Renal cortical epithelial cell (primary cell): ENCODE data around the gene DLEC1. TPM values are rescaled to one million over a fixed set of nuclear protein-coding genes. Genes with fewer than 3 reads are reported as not detected.

Experiments
- DNase-seq: peaks from one replicate; pipeline ENCODE4 v3.0.0-alpha.2; 2011; ENCODE audit warnings: low read depth
- total RNA-seq: library from RNA; depleted of rRNA; stranded (reverse); fragments of >200 nt; gene quantifications from 2 replicates; pipeline ENCODE4 v1.2.3, GENCODE V29; 2014

The DLEC1 gene, protein sequence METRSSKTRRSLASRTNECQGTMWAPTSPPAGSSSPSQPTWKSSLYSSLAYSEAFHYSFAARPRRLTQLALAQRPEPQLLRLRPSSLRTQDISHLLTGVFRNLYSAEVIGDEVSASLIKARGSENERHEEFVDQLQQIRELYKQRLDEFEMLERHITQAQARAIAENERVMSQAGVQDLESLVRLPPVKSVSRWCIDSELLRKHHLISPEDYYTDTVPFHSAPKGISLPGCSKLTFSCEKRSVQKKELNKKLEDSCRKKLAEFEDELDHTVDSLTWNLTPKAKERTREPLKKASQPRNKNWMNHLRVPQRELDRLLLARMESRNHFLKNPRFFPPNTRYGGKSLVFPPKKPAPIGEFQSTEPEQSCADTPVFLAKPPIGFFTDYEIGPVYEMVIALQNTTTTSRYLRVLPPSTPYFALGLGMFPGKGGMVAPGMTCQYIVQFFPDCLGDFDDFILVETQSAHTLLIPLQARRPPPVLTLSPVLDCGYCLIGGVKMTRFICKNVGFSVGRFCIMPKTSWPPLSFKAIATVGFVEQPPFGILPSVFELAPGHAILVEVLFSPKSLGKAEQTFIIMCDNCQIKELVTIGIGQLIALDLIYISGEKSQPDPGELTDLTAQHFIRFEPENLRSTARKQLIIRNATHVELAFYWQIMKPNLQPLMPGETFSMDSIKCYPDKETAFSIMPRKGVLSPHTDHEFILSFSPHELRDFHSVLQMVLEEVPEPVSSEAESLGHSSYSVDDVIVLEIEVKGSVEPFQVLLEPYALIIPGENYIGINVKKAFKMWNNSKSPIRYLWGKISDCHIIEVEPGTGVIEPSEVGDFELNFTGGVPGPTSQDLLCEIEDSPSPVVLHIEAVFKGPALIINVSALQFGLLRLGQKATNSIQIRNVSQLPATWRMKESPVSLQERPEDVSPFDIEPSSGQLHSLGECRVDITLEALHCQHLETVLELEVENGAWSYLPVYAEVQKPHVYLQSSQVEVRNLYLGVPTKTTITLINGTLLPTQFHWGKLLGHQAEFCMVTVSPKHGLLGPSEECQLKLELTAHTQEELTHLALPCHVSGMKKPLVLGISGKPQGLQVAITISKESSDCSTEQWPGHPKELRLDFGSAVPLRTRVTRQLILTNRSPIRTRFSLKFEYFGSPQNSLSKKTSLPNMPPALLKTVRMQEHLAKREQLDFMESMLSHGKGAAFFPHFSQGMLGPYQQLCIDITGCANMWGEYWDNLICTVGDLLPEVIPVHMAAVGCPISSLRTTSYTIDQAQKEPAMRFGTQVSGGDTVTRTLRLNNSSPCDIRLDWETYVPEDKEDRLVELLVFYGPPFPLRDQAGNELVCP (N-terminal part only)
- total RNA-seq = 0.20 TPM in 1 of 2 replicates, not detected in the other

DNA sequence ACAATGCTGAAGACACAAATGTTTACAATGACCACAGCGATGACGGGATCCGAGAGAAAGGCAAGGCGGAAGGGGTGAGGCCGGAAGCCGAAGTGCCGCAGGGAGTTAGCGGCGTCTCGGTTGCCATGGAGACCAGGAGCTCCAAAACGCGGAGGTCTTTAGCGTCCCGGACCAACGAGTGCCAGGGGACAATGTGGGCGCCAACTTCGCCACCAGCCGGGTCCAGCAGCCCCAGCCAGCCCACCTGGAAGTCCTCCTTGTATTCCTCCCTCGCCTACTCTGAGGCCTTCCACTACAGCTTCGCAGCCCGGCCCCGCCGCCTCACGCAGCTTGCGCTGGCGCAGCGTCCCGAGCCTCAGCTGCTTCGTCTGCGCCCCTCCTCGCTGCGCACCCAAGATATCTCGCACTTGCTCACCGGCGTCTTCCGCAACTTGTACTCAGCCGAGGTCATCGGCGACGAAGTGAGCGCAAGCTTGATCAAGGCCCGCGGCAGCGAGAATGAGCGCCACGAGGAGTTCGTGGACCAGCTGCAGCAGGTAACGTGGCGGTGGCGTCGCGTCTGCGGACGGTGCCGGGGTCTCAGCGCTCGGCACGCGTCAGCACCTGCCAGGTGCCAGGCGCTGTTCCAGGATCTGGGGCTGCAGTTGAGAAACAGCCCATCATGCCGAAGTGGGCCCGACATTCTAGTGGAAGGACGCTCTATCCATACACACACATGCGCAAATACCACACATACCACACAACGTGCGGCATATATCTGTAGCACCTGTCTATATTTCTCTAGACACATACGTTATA lies at the start of gene DLEC1:
Gene DLEC1, plus strand, starts transcription at position 108 of the 798 bp plus-strand sequence. Its CDS starts 18 bp downstream, at position 126.
- peak; percentile 22 for DNase-seq

DNA sequence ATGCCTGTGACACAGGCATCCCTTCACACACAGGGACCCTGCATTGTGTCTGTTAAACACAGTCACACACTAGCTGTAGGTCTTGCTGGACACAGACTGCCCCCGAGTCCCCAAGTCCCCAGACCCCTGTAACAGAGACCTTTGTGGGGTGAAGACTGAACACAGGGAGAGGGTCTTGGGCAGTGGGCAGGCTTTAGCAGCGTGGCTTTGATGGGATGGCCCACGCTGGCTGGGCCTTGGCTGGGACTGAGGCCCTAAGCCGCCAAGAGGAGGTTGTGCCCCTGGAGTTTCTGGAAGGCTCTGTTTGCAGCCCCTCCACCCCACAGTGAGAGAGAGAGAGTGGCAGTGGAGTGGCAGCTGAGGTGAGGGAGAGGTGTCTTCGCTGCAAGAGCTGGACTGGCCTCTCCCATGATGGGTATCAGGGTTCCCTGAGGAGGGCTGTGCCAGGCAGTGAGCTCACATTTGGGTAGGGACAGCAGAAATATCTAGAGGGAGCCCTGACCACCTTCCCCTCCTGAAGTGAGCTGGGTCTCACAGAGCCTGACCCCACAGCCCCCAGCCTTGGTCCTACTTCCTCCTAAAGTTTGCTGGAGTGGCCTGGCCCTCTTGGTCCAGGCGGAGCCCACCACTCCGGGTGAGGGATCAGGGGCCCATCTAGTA lies 49.1 kb upstream of the DLEC1 start:
- no peak for DNase-seq

DNA sequence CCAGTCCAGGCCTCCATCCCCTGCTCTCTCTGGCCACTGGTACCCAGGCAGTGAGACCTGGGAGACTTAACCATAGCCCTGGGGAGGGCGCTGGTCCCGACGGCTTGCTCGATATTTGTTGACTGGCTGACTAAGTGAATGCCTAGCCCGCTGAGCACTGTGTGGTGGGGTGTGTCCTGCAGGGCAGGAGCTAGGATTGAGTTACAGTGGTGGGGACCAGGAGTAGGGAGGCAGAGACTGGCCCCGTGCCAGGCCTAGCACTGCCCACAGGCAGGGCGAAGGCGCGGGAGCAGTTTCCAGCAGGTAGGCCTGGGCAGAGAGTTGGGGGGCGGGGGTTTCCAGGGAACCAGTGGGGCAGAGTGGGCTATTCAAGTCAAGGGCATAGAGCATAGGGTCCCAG lies 48.5 kb upstream of the DLEC1 start, which contains the start of gene VILL:
Gene VILL, plus strand, starts transcription at position 260 of the 400 bp plus-strand sequence. CDS start 2,887 bp downstream, outside the sequence.
- no peak for DNase-seq

DNA sequence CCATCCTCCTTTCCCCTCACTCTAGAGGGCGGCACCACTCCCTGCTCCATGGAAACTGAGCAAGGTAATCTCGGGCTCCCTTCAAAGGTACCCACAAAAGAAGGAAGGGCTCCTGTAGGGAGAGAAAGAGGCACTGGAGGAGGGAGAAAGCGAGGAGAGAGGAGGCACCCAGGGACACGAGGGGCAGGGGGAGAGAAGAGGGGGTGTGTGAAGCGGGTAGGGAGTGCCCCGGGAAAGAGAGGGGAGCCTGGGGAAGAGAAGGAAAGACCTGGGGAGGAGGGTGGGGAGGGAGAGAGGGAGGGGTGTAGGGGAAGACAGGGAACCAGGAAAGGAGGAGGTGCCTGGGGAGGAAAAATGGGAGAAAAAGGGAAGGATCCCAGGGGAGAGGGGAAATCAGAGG lies 47.9 kb upstream of the DLEC1 start:
- no peak for DNase-seq

DNA sequence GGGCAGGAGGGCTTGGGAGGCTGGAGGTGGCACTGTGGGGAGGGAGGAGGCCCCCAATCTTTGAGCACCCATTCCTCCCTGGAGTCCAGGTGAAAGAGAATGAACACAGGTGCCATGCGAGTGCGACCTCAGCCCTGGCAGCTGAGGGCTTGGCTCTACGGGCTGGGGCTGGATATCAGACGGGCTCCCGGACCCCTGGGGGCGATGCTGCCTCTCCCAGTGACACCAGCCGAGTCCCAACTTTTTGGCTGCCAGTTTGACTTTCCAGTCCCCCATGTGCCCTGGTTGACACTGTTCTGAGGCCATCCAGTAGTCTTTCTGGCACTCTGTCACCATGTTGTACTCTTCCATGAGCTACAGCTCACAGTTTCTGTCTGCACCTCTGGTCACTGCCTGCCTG lies 47.2 kb upstream of the DLEC1 start:
- no peak for DNase-seq

DNA sequence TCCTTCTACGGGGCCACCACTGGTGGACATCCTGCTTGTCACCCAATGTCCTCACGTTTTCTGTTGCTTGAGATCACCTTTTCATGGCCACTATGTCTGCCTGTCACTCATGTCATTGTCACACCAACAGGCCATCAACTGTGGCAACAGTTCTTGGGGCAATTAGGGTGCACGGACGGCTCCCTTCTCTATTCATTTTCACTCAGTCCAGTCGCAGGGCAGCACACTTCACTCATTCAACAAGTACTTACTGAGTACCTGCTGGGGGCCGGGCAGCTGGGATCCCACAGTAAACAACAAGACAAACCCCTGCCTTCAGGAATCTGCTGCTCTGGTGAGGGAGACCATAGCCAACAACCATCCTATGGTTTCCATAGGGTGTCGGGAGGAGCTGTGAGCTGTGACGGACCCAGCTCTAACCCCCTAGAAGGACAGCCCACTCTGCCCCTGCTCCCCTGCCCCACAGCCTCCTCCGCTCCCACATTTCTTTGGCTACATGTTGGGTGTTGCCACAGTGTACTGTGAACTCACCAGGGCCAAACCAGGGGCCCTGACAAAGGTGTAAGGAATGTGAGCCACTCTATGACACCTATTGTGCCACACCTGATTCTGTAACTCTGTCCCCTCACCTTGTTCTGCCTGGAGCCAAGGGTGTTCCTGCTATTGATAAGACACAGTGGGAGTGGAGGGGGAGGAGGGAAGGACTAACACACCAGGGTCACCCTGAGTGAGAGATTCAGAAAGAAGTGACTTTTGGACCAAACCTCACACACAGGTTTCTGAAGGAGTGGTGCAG lies 46.5 kb upstream of the DLEC1 start:
- no peak for DNase-seq

DNA sequence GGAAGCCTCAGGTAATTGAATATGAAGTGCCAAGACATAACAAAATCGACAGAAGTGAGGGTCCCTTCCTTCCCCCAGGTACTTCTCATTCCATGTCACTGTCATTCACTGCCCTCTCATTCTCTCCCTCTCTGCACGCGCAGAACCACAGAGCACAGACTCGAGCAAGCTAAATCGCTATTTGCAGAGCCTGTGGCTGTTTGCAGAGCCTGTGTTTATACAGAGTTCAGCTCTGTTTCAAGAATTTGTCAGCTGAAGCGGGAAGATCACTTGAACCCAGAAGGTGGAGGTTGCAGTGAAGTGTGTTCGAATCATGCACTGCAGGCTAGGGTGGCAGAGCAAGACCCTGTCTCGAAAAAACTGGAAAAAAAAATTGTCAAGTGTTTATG lies 45.9 kb upstream of the DLEC1 start:
- no peak for DNase-seq

DNA sequence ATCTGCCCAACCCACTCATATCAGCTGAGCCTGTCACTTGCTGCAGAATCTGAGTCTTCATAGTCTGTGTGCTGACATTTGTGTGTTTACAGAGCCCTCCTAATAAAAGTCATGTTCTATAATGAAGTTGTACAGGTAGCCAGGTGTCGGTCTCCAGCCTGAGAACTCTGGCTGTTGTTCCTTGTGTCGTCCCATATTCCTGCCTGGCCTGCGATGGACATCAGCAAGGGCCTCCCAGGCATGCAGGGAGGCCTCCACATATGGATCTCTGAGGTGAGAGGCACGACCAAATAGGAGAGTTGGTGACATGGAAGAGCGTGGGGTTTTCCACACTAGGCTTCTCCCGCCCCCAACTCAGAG lies 45.6 kb upstream of the DLEC1 start:
- no peak for DNase-seq

DNA sequence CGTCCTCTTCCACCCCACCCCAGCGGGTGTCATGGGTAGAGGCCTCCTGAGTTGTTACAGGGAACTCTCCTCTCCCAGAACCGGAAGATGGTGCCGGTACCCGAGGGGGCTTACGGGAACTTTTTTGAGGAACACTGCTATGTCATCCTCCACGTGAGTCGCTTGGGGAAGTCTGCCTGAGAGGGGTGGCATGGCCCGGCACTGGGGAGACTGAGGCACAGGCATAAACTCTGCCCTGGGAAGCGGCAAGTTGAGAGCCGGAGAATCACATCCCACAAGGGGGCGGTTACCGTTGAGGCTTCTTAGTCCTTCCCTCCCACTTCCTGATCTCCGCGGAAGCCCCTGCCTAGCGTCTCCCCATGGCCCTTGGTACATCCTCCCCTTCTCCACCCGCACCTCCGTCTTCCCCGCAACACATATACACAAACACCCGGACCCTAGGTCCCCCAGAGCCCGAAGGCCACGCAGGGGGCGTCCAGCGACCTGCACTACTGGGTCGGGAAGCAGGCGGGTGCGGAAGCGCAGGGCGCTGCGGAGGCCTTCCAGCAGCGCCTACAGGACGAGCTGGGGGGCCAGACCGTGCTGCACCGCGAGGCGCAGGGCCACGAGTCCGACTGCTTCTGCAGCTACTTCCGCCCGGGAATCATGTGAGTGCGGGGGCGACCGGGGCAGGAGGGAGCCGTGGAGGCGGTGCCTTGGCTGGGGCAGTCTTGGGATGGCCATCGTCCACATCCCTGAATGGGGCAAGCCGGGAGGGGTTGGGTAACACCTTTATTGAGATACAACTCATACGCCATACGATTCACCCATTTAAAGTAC lies 45.0 kb upstream of the DLEC1 start:
- DNase-seq = peak; percentile 49

DNA sequence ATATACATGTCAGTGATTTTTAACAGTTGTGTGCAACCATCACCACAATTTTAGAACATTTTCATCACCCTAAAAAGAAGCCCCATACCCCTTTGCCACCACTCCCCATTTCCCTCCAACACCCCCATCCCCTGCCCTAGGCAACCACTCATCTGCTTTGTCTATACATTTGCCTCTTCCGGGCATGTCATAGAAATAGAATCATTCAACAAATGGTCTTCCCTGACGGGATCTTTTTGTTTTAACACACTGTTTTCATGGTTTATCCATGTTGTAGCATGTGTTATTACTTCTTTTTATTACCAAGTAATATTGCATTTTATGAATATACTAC lies 44.4 kb upstream of the DLEC1 start:
- DNase-seq = no peak

DNA sequence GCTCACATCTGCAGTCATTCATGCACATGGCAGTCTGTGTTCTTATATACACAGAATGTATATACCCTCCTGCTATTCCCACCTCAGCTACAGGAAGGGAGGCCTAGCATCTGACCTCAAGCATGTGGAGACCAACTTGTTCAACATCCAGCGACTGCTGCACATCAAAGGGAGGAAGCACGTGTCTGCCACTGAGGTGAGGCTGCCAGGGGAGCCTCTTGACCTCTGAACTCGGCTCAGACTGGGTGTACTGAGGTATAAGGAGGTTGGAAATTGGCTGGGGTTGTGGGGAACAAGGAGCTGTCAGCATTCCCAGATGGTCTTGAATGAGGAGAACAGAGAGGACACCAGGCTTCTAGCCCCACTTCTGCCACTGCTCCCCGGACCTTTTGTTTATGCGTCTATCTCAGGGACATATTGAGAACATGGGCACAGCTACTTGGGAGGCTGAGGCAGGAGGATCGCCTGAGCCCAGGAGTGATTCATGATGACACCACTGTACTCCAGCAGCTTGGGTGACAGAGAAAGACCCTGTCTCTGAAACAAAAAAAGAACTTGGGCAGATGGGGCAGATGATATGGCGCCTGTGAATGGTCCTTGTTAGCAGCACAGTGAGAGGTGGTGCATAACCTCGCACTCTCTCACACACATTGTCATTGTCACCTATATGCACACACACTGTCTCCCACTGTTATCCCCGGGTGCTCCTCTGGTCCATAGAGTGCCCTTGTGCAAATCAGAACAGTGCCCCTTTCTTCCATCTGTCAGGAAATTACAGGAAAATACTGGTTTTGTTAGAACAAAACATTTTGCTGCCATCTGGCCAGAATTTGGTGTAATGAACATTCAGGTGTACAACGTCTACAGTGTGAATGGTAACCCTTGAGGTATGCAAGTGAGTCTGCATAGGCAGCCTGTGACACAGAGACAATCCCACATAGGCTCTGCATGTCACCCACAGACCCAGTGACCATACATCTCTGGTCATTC lies 43.1 kb upstream of the DLEC1 start:
- DNase-seq = no peak

DNA sequence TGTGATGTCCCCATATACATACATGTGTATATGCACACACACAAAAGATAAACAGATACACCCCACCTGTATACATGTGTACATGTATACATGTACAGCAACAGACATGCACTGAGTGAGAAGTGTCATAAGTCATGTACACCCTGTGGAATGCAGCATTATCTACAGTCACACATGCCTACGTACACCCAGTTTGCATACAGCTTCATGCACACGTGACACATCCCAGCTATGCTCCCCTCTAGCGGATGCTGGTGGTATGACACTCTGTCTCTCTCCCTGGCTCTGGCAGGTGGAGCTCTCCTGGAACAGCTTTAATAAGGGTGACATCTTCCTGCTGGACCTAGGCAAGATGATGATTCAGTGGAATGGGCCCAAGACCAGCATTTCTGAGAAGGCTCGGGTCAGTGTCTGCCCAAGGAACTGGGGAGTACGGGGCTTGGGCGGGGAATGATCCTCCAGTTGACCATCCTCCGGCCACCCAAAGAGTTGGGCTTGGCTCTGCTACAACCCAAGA lies 42.2 kb upstream of the DLEC1 start:
- DNase-seq = peak; percentile 77

DNA sequence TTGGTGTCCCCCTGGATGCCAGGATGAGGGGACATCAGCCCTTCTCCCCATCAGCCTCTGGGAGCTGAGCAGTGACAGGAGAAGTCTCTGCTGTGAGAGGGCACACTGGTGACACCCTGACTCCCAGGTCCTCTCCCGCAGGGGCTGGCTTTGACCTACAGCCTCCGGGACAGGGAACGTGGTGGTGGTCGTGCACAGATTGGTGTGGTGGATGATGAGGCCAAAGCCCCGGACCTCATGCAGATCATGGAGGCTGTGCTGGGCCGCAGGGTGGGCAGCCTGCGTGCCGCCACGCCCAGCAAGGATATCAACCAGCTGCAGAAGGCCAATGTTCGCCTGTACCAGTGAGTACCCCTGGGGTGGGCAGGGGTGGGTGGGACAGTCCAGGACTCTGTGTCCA lies 41.7 kb upstream of the DLEC1 start:
- DNase-seq = no peak

DNA sequence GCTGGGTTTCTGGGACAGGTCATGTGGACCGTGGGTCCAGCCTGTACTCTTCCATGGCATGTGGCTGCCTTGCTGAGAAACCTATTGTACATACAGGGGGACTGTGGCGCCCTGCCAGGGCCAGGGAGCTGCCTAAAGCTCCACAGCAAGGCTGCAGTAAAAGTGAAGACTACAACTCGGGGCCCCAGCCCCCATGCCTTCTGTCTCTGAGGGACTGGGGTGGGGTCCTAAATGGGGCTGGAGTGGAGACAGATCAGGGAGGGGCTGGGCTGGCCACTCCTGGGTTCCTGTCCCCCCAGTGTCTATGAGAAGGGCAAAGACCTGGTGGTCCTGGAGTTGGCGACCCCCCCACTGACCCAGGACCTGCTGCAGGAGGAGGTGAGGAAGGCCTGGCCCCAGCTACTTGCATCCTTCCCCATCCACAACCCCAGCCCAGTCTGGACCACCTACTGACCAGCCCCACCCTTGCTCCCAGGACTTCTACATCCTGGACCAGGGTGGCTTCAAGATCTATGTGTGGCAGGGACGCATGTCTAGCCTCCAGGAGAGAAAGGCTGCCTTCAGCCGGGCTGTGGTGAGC lies 41.1 kb upstream of the DLEC1 start:
- DNase-seq = no peak

DNA sequence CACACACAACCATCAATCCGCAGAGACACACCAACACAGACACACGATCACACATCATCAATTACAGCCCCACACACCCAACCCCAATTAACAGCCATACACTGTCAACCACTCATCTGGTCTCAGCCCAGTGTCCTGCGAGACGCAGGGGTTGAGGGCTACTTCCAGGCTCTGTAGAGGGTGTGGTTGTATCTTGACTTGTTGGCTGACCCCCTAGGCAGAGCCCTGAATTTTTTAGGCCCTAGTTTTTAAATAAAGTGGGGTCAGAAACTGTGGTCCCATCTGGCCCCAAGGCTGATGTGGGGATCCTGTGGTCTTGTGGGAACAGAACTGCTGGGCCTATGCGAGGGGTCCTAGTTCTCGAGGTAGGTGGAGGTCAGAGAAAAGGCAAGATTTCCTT lies 39.2 kb upstream of the DLEC1 start:
- no peak for DNase-seq

DNA sequence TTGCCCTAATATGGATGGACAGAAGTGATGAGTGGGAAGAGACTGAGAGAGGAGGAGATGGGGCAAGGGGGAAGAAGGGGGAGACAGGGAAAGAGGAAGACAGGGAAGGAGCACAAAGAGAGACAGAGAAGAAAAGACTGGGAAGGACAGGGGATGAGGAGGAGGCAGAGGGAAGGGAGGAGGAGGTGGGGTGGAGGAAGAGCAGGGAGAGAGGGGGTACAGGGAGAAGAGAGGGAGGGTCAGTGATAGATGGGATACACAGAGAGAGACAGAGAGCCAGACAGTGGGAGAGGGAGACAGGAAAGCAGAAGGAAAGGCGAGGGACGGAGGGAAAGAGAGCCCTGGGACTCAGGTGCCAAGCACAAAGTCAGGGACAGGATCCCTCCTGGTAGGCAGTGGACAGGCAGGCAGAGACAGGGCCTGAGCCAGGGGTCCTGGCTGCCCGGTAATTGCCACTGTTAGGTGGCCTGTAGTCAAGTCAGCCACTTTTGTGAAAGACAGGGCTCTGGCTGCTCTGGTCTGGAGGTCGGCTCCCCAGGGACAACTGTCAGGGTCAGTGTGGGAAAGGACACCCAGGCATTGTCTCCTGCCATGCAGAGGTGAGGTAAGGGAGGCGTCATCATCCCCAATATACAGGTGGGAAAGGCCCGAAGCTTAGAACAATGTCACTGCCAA lies 38.6 kb upstream of the DLEC1 start:
- DNase-seq = no peak
